HG02759 (cell line): Measurements from ENCODE around the gene TPT1.

Experiments used
- ATAC-seq: cut with Tn5 transposase; IDR thresholded peaks from one replicate; pipeline ENCODE4 v1.9.1; 2021; ENCODE audit warnings: mild to moderate bottlenecking, moderate library complexity; ENCODE audit not compliant: unreplicated experiment

The TPT1 gene

GRCh38 chr13:45336025-45336800 lies 4.8 kb downstream of the TPT1 start:
- ATAC-seq = no peak

- no peak for ATAC-seq
Observed at GRCh38 chr13:45335397-45336024, 5.5 kb downstream of the TPT1 start.

GRCh38 chr13:45333977-45334922 lies 6.7 kb downstream of the TPT1 start:
- no peak for ATAC-seq

- no peak for ATAC-seq
Observed at GRCh38 chr13:45333251-45333976, 7.6 kb downstream of the TPT1 start.

DNA sequence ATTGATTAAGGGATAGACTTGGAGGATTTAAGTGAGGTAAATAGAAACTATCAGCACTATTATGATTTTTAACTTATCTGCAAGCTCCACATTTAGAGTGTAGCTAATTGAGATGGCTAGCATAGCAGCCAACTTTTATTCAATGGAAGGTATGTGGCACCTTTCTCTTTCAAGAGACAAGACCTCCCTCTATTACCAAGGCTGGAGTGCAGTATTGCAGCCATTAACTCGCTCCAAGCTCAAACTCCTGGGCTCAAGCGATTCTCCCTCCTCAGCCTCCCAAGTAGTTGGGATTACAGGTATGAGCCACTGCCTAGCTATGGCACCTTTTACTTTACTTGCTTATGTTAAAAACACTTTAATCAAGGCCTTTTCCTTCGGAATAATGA lies 8.2 kb downstream of the TPT1 start:
- no peak for ATAC-seq

- no peak for ATAC-seq
Observed at GRCh38 chr13:45332036-45332830, 8.8 kb downstream of the TPT1 start.

DNA sequence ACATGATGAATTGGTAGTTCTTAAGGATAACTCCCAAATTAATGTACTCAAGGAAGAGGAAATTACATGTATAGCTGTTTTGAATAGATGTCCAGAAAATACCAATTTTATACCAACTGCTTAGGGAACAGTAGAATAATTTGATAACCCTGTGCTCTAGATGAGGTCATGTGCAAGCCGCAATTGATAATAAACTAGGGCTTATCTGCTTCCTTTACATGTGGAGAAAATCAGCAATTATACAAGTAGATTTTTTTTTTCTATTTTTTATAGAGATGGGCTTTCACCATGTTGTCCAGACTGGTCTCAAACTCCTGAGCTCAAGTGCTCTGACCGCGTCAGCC lies 9.3 kb downstream of the TPT1 start:
- ATAC-seq = no peak

DNA sequence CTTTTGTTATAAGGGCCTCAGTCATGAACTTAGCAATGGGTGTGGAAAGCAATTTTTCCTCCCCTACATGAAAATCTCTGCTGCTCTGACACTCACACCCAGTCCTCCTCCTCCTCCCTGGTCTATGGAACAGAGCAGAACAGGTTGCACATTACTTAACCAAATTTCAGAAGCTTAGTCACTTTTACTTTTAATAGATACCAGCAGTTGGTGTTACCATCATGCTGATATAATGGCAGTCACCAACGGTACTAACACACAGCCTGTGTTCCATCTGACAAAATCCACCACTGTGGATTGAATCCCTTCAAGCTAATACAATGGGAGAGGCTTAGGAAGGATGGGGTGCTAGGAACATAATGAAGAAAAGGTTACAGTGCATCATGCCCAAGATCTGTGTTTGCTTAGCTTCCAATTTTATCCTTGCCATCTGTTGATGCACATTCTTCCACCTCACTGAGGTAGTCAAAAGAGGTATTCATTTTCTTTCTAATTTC lies 9.8 kb downstream of the TPT1 start:
- ATAC-seq = no peak

DNA sequence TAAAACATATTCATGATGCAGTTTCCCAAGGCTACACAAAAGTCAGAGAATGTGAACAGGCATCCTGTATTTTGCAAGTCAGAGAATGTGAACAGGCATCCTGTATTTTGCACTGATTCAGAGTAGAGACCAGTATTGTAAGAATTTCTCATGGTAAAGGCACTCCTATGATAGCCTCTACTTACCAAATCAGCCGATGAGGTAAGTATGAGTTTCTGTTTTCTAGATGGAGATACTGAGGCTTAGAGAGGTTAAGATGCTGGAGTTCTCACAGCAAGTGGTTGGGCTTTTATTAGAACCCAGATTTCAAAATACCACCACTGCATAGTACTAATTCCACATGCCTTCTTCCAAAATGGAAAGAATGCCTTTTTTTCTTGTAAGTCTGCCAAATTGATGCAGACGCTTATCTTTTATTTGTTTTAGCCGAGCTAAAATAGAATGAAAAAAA lies 12.3 kb downstream of the TPT1 start:
- ATAC-seq = no peak

DNA sequence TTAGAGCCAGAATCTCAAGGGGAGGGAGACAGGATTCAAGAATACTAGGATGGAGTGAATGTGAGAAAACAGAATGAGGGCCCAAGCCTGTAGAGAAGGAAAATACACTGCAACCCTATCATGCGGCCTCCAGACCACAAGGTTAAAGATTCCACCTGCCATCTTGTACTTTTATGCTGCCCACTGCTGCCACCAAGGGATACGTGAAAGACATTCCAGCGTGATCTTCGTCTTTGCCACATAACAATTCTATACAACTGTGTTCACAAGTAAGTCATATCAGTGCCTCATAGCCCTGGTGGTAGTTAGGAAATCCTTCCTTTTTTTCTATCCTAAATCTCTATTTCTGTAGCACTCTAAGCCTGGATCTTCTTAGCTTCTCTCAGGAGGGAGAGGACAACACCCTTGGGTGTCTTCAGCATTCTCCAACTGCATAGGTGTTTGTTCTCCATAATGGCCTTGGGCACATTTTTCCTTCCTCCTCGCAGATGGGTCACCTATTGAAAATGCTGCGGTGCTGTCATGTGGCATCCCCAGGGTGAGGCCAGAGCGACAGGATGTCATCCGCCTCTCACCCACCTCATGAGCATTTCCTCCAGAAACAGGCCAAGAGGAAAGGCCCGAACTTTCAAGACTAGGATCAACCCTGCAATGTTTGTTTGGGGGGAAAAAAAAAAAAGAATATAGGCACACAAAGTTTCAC lies 13.6 kb downstream of the TPT1 start:
- ATAC-seq = no peak

DNA sequence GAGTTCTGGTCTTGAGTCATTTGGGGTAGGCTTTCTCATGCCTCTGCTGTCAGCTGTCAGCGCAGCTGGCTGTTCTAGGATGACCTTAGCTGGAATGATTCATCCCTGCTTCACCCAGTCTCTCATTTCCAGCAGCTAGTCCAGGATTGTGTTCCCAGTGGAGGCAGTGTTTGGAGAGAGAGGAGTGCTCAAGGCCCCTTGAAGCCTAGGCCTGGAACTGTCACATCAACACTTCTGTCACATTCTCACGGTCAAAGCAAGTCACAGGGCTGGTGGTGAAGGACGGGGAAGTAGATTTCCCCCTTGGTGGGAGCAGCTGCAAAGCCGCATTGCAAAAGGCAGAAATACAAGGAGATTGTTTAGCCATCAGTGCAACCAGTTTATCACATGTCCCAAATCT lies 15.2 kb downstream of the TPT1 start:
- no peak for ATAC-seq

GRCh38 chr13:45320876-45321629 lies 19.9 kb downstream of the TPT1 start:
- no peak for ATAC-seq

- ATAC-seq = no peak
Observed at GRCh38 chr13:45316996-45317395, 24.0 kb downstream of the TPT1 start.

GRCh38 chr13:45316338-45316737 lies 24.6 kb downstream of the TPT1 start:
- ATAC-seq = no peak

GRCh38 chr13:45315520-45316167 lies 25.3 kb downstream of the TPT1 start:
- ATAC-seq = no peak

- ATAC-seq = no peak
Observed at GRCh38 chr13:45314822-45315221, 26.2 kb downstream of the TPT1 start.

GRCh38 chr13:45310341-45311131 lies 30.4 kb downstream of the TPT1 start:
- no peak for ATAC-seq
